Mesenchymal stem cell (in vitro differentiated cells and primary cell): Measurements from ENCODE around the gene PKP4.

Experiments used
- DNase-seq: peaks from one replicate; pipeline ENCODE4 v3.0.0-alpha.2; 2013
- H2AFZ ChIP-seq: one replicate; pipeline ENCODE4 v1.6.1; 2013; ENCODE audit warnings: low read depth, mild to moderate bottlenecking, control low read depth, inconsistent platforms, low read length, moderate library complexity
- H2AK5ac ChIP-seq: 2 replicates; pipeline ENCODE4 v1.6.1; 2013; ENCODE audit warnings: low read length, moderate library complexity, mild to moderate bottlenecking, inconsistent platforms; ENCODE audit not compliant: severe bottlenecking
- H2BK120ac ChIP-seq: one replicate; pipeline ENCODE4 v1.6.1; 2013; ENCODE audit warnings: low read depth, mild to moderate bottlenecking, inconsistent platforms, low read length, moderate library complexity
- H2BK12ac ChIP-seq, 2 experiments: one replicate each; pipeline ENCODE4 v1.6.1; 2013; ENCODE audit warnings: inconsistent platforms in 2 of 2, low read length in 2 of 2, mild to moderate bottlenecking in 2 of 2, moderate library complexity in 2 of 2, control low read depth in 1 of 2
- H2BK15ac ChIP-seq: one replicate; pipeline ENCODE4 v1.6.1; 2013; ENCODE audit warnings: mild to moderate bottlenecking, low read depth, inconsistent platforms; ENCODE audit not compliant: poor library complexity, severe bottlenecking
- H2BK5ac ChIP-seq: 2 replicates; pipeline ENCODE4 v1.6.1; 2013; ENCODE audit warnings: low read depth, mild to moderate bottlenecking, low read length, control low read depth, inconsistent platforms; ENCODE audit not compliant: poor library complexity, severe bottlenecking
- H3K14ac ChIP-seq, 2 experiments: one replicate each; pipeline ENCODE4 v1.6.1; 2013; ENCODE audit warnings: inconsistent platforms in 2 of 2, low read length in 2 of 2, control low read depth in 1 of 2, mild to moderate bottlenecking in 1 of 2, moderate library complexity in 1 of 2
- H3K18ac ChIP-seq, 2 experiments: one replicate each; pipeline ENCODE4 v1.6.1; 2013; ENCODE audit warnings: inconsistent platforms in 2 of 2, low read length in 2 of 2, control low read depth in 1 of 2, low read depth in 1 of 2, mild to moderate bottlenecking in 1 of 2
- H3K23ac ChIP-seq, 2 experiments: one replicate each; pipeline ENCODE4 v1.6.1; 2013; ENCODE audit warnings: inconsistent platforms in 2 of 2, low read length in 2 of 2, mild to moderate bottlenecking in 2 of 2, moderate library complexity in 2 of 2, control low read depth in 1 of 2
- H3K27ac ChIP-seq: 2 replicates; pipeline ENCODE4 v1.5.1; 2013; ENCODE audit warnings: mild to moderate bottlenecking, moderate library complexity, low read length, control low read depth, inconsistent platforms; ENCODE audit not compliant: poor library complexity, severe bottlenecking
- H3K27me3 ChIP-seq, 2 experiments: 2 replicates each; pipeline versions ENCODE4 v1.6.1 to v1.7.0; 2013; ENCODE audit warnings: low read length in 2 of 2, mild to moderate bottlenecking in 2 of 2, moderate library complexity in 2 of 2, control low read depth in 1 of 2, inconsistent platforms in 1 of 2; ENCODE audit not compliant: control insufficient read depth in 1 of 2, insufficient read depth in 1 of 2
- H3K36me3 ChIP-seq, 2 experiments: 2 replicates each; pipeline versions ENCODE4 v1.6.1 to v1.7.0; 2013; ENCODE audit warnings: low read length in 2 of 2, control low read depth in 1 of 2, inconsistent platforms in 1 of 2, low read depth in 1 of 2, mild to moderate bottlenecking in 1 of 2; ENCODE audit not compliant: insufficient read depth in 2 of 2, control insufficient read depth in 1 of 2
- H3K4ac ChIP-seq, 2 experiments: one replicate each; pipeline ENCODE4 v1.6.1; 2013; ENCODE audit warnings: inconsistent platforms in 2 of 2, low read length in 2 of 2, mild to moderate bottlenecking in 2 of 2, moderate library complexity in 2 of 2, control low read depth in 1 of 2, low read depth in 1 of 2
- H3K4me1 ChIP-seq: 2 replicates; pipeline ENCODE4 v1.6.1; 2013; ENCODE audit warnings: low read depth, low read length, control low read depth; ENCODE audit not compliant: control insufficient read depth, insufficient read depth
- H3K4me2 ChIP-seq: 2 replicates; pipeline ENCODE4 v1.6.1; 2013; ENCODE audit warnings: low read length, mild to moderate bottlenecking, inconsistent platforms; ENCODE audit not compliant: poor library complexity, severe bottlenecking
- H3K4me3 ChIP-seq, 2 experiments: 2 replicates each; pipeline versions ENCODE4 v1.5.1 to v1.7.0; 2013; ENCODE audit warnings: low read length in 2 of 2, mild to moderate bottlenecking in 2 of 2, control low read depth in 1 of 2, low read depth in 1 of 2; ENCODE audit not compliant: insufficient read depth in 1 of 2
- H3K79me1 ChIP-seq: replicated peaks from 2 replicates; pipeline ENCODE4 v1.6.1; 2013; ENCODE audit warnings: mild to moderate bottlenecking, control low read depth, low read length, inconsistent platforms; ENCODE audit not compliant: poor library complexity, severe bottlenecking
- H3K9ac ChIP-seq: 2 replicates; pipeline ENCODE4 v1.7.0; 2013; ENCODE audit warnings: mild to moderate bottlenecking, low read length, moderate library complexity
- H3K9me3 ChIP-seq: 2 replicates; pipeline ENCODE4 v1.7.0; 2013; ENCODE audit warnings: mild to moderate bottlenecking, low read length; ENCODE audit not compliant: control insufficient read depth
- H4K8ac ChIP-seq: one replicate; pipeline ENCODE4 v1.6.1; 2013; ENCODE audit warnings: inconsistent platforms, mild to moderate bottlenecking, low read length, moderate library complexity
- H4K91ac ChIP-seq: one replicate; pipeline ENCODE4 v1.6.1; 2013; ENCODE audit warnings: mild to moderate bottlenecking, low read length, inconsistent platforms
- WGBS: methylation state at CpG from one replicate; pipeline ENCODE4 v1.1.7; 2013; ENCODE audit warnings: mixed read lengths; 5-methylcytosine and 5-hydroxymethylcytosine counted together

PKP4 gene

DNA sequence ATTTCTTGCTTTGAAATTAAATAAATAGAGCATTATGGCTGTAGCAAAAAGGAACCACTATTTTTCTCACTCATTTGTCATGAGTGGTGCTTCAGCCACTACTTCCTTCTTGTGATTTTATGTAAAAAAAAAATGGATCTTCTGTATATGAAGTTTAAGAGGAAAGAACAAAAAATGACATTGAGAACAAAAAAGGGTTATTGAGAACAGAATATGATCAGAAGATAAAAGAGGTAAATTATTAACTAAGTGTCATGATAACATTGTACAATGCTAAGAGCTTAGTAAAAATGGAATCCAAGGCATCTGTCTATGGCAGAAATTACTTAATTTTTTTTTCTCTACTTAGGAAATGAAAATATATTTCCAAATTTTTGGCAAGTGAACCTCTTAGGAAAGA lies 103.5 kb downstream of the PKP4 start:
- no peak overlapping the region for H2BK12ac ChIP-seq
- H3K23ac ChIP-seq: no peak overlapping the region
- H3K4me2 ChIP-seq: no peak overlapping the region
- no peak overlapping the region for H3K4ac ChIP-seq
- H3K4me1 ChIP-seq: peaks cover 2% of the 10 kb centered on the region
- H2BK120ac ChIP-seq: no peak overlapping the region
- no peak overlapping the region for H2BK5ac ChIP-seq
- H4K8ac ChIP-seq: no peak overlapping the region
- no peaks in the 10 kb centered on the region for H3K9me3 ChIP-seq
- no peak overlapping the region for H3K27ac ChIP-seq
- peaks cover 20% of the 10 kb centered on the region for H3K79me1 ChIP-seq
- no peak overlapping the region for H2BK15ac ChIP-seq
- no peak overlapping the region for H2AFZ ChIP-seq
- H3K9ac ChIP-seq: no peak overlapping the region
- H4K91ac ChIP-seq: no peak overlapping the region
- H3K36me3 ChIP-seq: peaks cover 0 to 3% of the 10 kb centered on the region in 2 experiments
- DNase-seq: no peak
- no peak overlapping the region for H3K18ac ChIP-seq
- no peak overlapping the region for H3K14ac ChIP-seq
- H3K4me3 ChIP-seq: no peak overlapping the region
- H2AK5ac ChIP-seq: no peak overlapping the region
- no peaks in the 10 kb centered on the region for H3K27me3 ChIP-seq

DNA sequence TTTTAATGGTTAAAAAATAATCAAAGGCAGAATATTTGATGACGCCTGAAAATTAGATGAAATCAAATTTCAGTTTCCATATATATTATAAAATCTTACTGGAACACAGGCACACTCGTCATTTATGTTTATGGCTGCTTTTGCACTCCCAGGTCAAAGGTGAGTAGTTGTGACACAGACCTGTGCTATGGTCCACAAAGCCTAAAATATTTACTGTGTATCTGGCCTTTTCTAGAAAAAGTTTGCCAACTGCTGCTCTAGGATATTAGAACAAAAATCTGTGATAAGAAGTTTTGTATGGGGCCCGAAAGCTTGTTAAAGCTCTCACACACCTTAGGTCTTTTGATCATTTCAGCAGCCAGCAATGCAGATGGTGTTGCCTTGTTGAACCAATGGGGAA lies 104.3 kb downstream of the PKP4 start:
- Histone ChIP-seq H4K8ac (no peak overlapping the region), H2BK120ac (no peak overlapping the region), H3K27ac (no peak overlapping the region), H3K4me3 (no peak overlapping the region), H3K4me2 (no peak overlapping the region), H3K23ac (no peak overlapping the region), H3K4me1 (peaks cover 2% of the 10 kb centered on the region), H2BK15ac (no peak overlapping the region), H2BK12ac (no peak overlapping the region), H4K91ac (no peak overlapping the region), H3K14ac (no peak overlapping the region), H3K79me1 (peaks cover 20% of the 10 kb centered on the region), H2AFZ (no peak overlapping the region), H3K9me3 (no peaks in the 10 kb centered on the region), H3K36me3 (peaks cover 0 to 3% of the 10 kb centered on the region in 2 experiments), H2AK5ac (no peak overlapping the region), H3K9ac (no peak overlapping the region), H3K4ac (no peak overlapping the region), H2BK5ac (no peak overlapping the region), H3K18ac (no peak overlapping the region), H3K27me3 (no peaks in the 10 kb centered on the region)
- WGBS: 95% methylated on average over 2 of the region's 3 CpGs
- no peak for DNase-seq

DNA sequence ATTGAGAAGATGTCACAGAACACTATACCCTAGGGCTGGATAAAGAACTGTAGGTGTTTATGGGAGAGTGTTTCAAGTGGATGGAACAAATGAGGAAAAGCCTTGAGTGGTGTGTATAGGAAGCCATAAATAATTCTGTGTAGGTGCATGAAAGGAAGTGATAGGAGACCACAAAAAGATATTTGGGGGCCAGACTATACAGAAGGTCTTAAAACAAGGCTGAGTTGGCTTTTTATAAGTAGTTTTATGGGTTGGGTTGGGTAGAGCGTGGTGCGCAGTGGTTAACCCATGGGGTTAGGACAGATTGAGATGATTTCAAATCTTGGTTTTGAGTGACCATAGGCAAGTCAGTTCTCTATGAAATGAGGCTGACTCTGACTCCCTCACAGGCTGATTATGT lies 110.5 kb downstream of the PKP4 start:
- no peaks in the 10 kb centered on the region for H3K36me3 ChIP-seq

DNA sequence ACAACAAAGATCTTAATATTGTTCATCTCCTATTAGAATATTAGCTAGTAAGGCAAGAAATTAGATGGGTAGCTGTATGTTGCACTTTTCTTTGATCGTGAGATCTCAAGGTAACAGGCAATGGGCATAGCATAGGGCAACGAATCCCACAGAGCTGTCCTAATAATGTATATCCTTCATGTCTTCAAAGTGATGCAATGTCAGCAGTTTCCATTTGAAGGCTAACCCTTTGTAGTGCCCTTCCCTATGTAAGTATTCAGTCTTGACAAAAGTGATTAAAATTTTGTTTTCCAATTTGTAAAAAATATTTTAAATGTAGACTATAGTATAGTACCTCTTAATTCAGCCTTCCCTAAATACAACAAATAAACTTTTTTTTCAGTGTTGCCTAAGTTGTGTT lies 112.5 kb downstream of the PKP4 start:
- Histone ChIP-seq H3K27me3 (no peaks in the 10 kb centered on the region), H2BK120ac (no peak overlapping the region), H2AFZ (no peak overlapping the region), H3K14ac (no peak overlapping the region), H3K9ac (no peak overlapping the region), H3K36me3 (no peaks in the 10 kb centered on the region), H2BK12ac (no peak overlapping the region), H3K79me1 (peaks cover 21% of the 10 kb centered on the region), H3K18ac (no peak overlapping the region), H2BK15ac (no peak overlapping the region), H2AK5ac (no peak overlapping the region), H3K27ac (no peak overlapping the region), H3K4me2 (no peak overlapping the region), H3K23ac (no peak overlapping the region), H3K9me3 (no peaks in the 10 kb centered on the region), H3K4me3 (no peak overlapping the region), H4K91ac (no peak overlapping the region), H3K4ac (no peak overlapping the region), H3K4me1 (no peaks in the 10 kb centered on the region), H4K8ac (no peak overlapping the region), H2BK5ac (no peak overlapping the region)
- WGBS: 100% methylated on average over 2 of the region's 2 CpGs
- DNase-seq: no peak

More for the DNA sequence above, 110.5 kb downstream of the PKP4 start:
- Histone ChIP-seq H4K91ac (no peak overlapping the region), H3K27ac (no peak overlapping the region), H2AK5ac (no peak overlapping the region), H3K4me3 (no peak overlapping the region), H3K4ac (no peak overlapping the region), H3K4me2 (no peak overlapping the region), H3K18ac (no peak overlapping the region), H3K27me3 (no peaks in the 10 kb centered on the region), H3K4me1 (no peaks in the 10 kb centered on the region), H3K9ac (no peak overlapping the region), H3K14ac (no peak overlapping the region), H3K23ac (no peak overlapping the region), H3K9me3 (no peaks in the 10 kb centered on the region), H2AFZ (no peak overlapping the region), H2BK120ac (no peak overlapping the region), H2BK5ac (no peak overlapping the region), H2BK15ac (no peak overlapping the region), H2BK12ac (no peak overlapping the region), H3K79me1 (peaks cover 18% of the 10 kb centered on the region), H4K8ac (no peak overlapping the region)
- WGBS: 98% methylated on average over 2 of the region's 2 CpGs
- no peak for DNase-seq
